ENCODE results near the gene KRT5.

DNA sequence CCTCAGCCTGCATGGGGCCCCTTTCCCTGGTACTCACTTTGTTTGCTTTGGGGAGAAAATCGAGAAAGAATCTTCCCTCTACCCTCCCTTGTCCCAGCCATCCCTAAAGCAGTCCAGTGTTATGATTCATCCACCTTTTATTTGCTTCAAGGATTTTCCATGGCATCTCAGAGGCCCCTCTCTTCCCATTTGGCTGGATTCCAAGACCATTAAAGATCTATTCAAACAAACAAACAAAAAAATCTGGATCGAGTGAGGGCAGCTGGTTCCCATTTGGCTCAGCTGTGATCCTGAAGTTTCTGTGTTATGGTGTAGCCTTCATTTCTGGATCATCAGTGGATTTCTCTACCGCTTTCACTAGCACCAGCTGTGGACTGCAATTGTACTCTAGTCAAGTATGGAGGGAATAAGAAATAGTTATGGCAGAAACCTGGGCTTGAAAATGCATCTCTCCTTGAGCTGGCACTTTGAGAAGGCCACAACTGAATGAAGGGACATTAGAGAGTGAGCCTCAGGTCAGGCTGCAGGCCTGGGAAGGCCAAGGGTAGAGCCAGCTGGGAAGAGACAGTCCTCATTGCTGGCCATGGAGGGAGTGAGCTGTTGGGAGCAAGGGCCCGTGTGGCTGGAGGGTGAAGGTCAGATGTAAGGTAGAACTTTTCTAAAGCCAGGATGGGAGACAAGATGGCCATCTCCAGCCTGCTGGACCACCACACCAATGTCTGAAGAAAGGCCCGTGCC, 19.1 kb upstream of the KRT5 start:
- TF ChIP-seq, protein P1, sequence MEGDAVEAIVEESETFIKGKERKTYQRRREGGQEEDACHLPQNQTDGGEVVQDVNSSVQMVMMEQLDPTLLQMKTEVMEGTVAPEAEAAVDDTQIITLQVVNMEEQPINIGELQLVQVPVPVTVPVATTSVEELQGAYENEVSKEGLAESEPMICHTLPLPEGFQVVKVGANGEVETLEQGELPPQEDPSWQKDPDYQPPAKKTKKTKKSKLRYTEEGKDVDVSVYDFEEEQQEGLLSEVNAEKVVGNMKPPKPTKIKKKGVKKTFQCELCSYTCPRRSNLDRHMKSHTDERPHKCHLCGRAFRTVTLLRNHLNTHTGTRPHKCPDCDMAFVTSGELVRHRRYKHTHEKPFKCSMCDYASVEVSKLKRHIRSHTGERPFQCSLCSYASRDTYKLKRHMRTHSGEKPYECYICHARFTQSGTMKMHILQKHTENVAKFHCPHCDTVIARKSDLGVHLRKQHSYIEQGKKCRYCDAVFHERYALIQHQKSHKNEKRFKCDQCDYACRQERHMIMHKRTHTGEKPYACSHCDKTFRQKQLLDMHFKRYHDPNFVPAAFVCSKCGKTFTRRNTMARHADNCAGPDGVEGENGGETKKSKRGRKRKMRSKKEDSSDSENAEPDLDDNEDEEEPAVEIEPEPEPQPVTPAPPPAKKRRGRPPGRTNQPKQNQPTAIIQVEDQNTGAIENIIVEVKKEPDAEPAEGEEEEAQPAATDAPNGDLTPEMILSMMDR (IDR thresholded peaks at IDR 0.05; ENCODE audit: low read depth, low read length, missing input control) = no peak
- TF ChIP-seq RXRA (IDR thresholded peaks at IDR 0.05) (no peak), RAD21 (IDR thresholded peaks at IDR 0.05) (no peak), GABPA (IDR thresholded peaks at IDR 0.05 in 1 of 2, conservative IDR thresholded peaks at IDR 0.05 in 1 of 2) (no peak), TAF1 (conservative IDR thresholded peaks at IDR 0.05) (no peak)
- TF ChIP-seq, protein P2, sequence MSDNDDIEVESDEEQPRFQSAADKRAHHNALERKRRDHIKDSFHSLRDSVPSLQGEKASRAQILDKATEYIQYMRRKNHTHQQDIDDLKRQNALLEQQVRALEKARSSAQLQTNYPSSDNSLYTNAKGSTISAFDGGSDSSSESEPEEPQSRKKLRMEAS (IDR thresholded peaks at IDR 0.05) = no peak

Measured in liver (tissue), 3 donors.